SU-DHL-6 (cell line): ENCODE results near the gene MAPK14.

Experiments used
- EZH2phosphoT487 ChIP-seq: fragments of 200-600 bp; sonication (generic), shearing (Covaris generic); conservative IDR thresholded peaks from 2 replicates; pipeline ENCODE4 v1.6.1; 2018; ENCODE audit warnings: mild to moderate bottlenecking, antibody characterized with exemption, low read length, moderate library complexity, mixed read lengths
- TF ChIP-seq, protein P1 (sequence below): fragments of 200-600 bp; sonication (generic); IDR thresholded peaks from one replicate; pipeline ENCODE4 v1.5.1; 2017; ENCODE audit warnings: antibody characterized with exemption, mild to moderate bottlenecking, low read length, moderate library complexity; ENCODE audit not compliant: insufficient read depth, poor library complexity, severe bottlenecking

DNA sequence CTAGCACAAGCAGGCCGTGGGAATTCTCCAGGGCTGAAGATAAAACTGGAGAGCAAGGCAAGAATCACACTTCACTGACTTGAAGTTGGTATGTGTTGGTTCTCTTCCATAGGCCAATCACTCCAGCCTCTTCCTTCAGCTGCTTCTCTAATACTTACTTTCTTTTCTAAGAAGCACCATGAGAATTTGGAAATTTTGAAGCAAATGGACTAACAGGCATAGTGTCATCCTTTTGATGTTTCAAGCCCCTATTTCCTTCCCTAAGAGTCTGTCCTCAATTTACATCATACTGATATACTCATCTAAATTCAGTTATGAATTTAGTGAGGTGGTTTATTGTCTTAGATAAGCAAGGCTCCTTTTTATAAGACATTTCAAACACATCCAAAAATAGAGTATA lies 27.2 kb upstream of the MAPK14 start:
- TF ChIP-seq, protein P1, sequence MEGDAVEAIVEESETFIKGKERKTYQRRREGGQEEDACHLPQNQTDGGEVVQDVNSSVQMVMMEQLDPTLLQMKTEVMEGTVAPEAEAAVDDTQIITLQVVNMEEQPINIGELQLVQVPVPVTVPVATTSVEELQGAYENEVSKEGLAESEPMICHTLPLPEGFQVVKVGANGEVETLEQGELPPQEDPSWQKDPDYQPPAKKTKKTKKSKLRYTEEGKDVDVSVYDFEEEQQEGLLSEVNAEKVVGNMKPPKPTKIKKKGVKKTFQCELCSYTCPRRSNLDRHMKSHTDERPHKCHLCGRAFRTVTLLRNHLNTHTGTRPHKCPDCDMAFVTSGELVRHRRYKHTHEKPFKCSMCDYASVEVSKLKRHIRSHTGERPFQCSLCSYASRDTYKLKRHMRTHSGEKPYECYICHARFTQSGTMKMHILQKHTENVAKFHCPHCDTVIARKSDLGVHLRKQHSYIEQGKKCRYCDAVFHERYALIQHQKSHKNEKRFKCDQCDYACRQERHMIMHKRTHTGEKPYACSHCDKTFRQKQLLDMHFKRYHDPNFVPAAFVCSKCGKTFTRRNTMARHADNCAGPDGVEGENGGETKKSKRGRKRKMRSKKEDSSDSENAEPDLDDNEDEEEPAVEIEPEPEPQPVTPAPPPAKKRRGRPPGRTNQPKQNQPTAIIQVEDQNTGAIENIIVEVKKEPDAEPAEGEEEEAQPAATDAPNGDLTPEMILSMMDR = no peak
- TF ChIP-seq EZH2phosphoT487 = no peak
